GM12878 (cell line): ENCODE measurements around the gene DLD. TPM values are rescaled to one million over a fixed set of nuclear protein-coding genes. Genes with fewer than 3 reads are reported as not detected.

Experiments
- ATAC-seq: fragments of 200-7000 bp; cut with Tn5 transposase; 3 replicates; pipeline ENCODE4 v1.9.1; 2020; ENCODE audit warnings: mild to moderate bottlenecking, moderate library complexity
- BruUV-seq: library from RNA; stranded (reverse); fragments of 400-500 nt; replicated peaks from 2 replicates; lab custom pipeline; 2021; lab: Mats Ljungman, UMichigan
- CTCF ChIA-PET: fragments of 300-600 bp; sonication (Branson Sonifier 250); formaldehyde crosslinking; extraction: SDS; loops from one replicate; lab custom pipeline; 2021; ENCODE audit warnings: inconsistent platforms; lab: Yijun Ruan, JAX
- POLR2A ChIA-PET: fragments of 350-600 bp; formaldehyde crosslinking; extraction: SDS; loops from one replicate; lab custom pipeline; 2021; ENCODE audit warnings: inconsistent platforms; lab: Charles Lee
- RAD21 ChIA-PET: fragments of 300-600 bp; sonication (Branson Sonifier 250); formaldehyde crosslinking; loops from one replicate; lab custom pipeline; 2023; ENCODE audit warnings: antibody characterized with exemption; ENCODE audit not compliant: unreplicated experiment; lab: Charles Lee
- SMC1A ChIA-PET: fragments of 300-600 bp; sonication (Branson Sonifier 250); formaldehyde crosslinking; loops from one replicate; lab custom pipeline; 2023; ENCODE audit not compliant: unreplicated experiment, uncharacterized antibody; lab: Charles Lee
- DNase-seq: peaks from one replicate; pipeline ENCODE4 v3.0.0-alpha.2; 2011; ENCODE audit warnings: low read depth, low spot score
- FAIRE-seq: peaks from 3 replicates; lab custom pipeline; 2011; peaks lifted over from hg19 to GRCh38; lab: Jason Lieb, UNC
- H2AFZ ChIP-seq: 2 replicates; pipeline ENCODE4 v1.6.0; 2011; ENCODE audit warnings: low read depth, low read length, control low read depth; ENCODE audit not compliant: control insufficient read depth
- H3K27ac ChIP-seq: 2 replicates; pipeline ENCODE4 v1.5.1; 2011; ENCODE audit warnings: control low read depth; ENCODE audit not compliant: control insufficient read depth, insufficient read depth
- H3K27me3 ChIP-seq, 2 experiments: replicated peaks in 1 of 2; 2 replicates each; pipeline versions ENCODE4 v1.6.0 to v1.6.1; 2011; ENCODE audit warnings: low read length in 1 of 2; ENCODE audit not compliant: control insufficient read depth in 2 of 2, insufficient read depth in 2 of 2
- H3K36me3 ChIP-seq, 2 experiments: 2 replicates each; pipeline ENCODE4 v1.5.1; 2011; ENCODE audit warnings: low read length in 1 of 2; ENCODE audit not compliant: control insufficient read depth in 2 of 2, insufficient read depth in 2 of 2
- H3K4me1 ChIP-seq: 2 replicates; pipeline ENCODE4 v1.6.1; 2011; ENCODE audit warnings: mild to moderate bottlenecking, low read length, moderate library complexity, mixed read lengths; ENCODE audit not compliant: control insufficient read depth, insufficient read depth
- H3K4me2 ChIP-seq: 2 replicates; pipeline ENCODE4 v1.6.0; 2011; ENCODE audit warnings: control low read depth; ENCODE audit not compliant: control insufficient read depth, insufficient read depth
- H3K4me3 ChIP-seq: fragments of 200-600 bp; sonication (generic); 2 replicates; pipeline ENCODE4 v1.5.1; 2016
- H3K79me2 ChIP-seq: 2 replicates; pipeline ENCODE4 v1.6.0; 2011; ENCODE audit warnings: low read length; ENCODE audit not compliant: control insufficient read depth, insufficient read depth
- H3K9ac ChIP-seq: 2 replicates; pipeline ENCODE4 v1.8.0; 2011; ENCODE audit warnings: low read length, control low read depth, mixed read lengths; ENCODE audit not compliant: control insufficient read depth, insufficient read depth
- H3K9me3 ChIP-seq: replicated peaks from 3 replicates; pipeline ENCODE4 v1.5.1; 2011; ENCODE audit warnings: mild to moderate bottlenecking, low read length; ENCODE audit not compliant: control insufficient read depth, insufficient read depth
- H4K20me1 ChIP-seq: 2 replicates; pipeline ENCODE4 v1.6.0; 2011; ENCODE audit not compliant: control insufficient read depth, insufficient read depth
- ELK1 ChIP-seq: IDR thresholded peaks from 2 replicates; pipeline ENCODE4 v1.6.1; 2012; ENCODE audit warnings: low read depth, low read length, improper control_type of control experiment
- GABPA ChIP-seq: IDR thresholded peaks from 2 replicates; pipeline ENCODE4 v1.6.1; 2014; ENCODE audit warnings: antibody characterized with exemption, low read depth, mild to moderate bottlenecking, inconsistent platforms
- HCFC1 ChIP-seq: fragments of 150-350 bp; IDR thresholded peaks from 2 replicates; pipeline ENCODE4 v1.6.1; 2014; ENCODE audit warnings: low read length
- MXI1 ChIP-seq: fragments of 150-350 bp; IDR thresholded peaks from 2 replicates; pipeline ENCODE4 v1.6.1; 2011; ENCODE audit warnings: low read depth, mild to moderate bottlenecking, inconsistent platforms, low read length, improper control_type of control experiment
- TCF3 ChIP-seq: IDR thresholded peaks from 2 replicates; pipeline ENCODE4 v1.6.1; 2012; ENCODE audit warnings: low read depth, mild to moderate bottlenecking, low read length, borderline replicate concordance; ENCODE audit not compliant: insufficient read depth
- ZBTB11 ChIP-seq: fragments of 450-650 bp; formaldehyde crosslinking; IDR thresholded peaks from 2 replicates; pipeline ENCODE4 v1.5.0; 2022; ENCODE audit warnings: mild to moderate bottlenecking, missing genetic modification characterization
- WGBS: methylation state at CpG from one replicate; pipeline ENCODE4 v1.1.6; 2016; ENCODE audit warnings: low lambda C conversion rate; ENCODE audit not compliant: insufficient replicate concordance, insufficient coverage; ENCODE audit errors: missing lambda C conversion rate; 5-methylcytosine and 5-hydroxymethylcytosine counted together
- in situ Hi-C: fragments of 300-500 bp; cut with MboI; formaldehyde crosslinking; loops from 9 replicates; pipeline ENCODE4 v1.14.3; 2018; ENCODE audit warnings: mixed read lengths
- intact Hi-C: fragments of 100-400 bp; cut with micrococcal nuclease; formaldehyde crosslinking; loops from one replicate; pipeline ENCODE4 v1.14.2; 2022; ENCODE audit not compliant: unreplicated experiment
- polyA plus RNA-seq, 11 experiments: library from polyadenylated mRNA; depleted of rRNA in 4 of 11; unstranded in 6 of 11; stranded (reverse) in 5 of 11; fragments of >200 nt; fragmentation: Nextera tagmentation in 4 of 11; fragmentation: Illumina TruSeq in 1 of 11; extraction: Ambion mirVana in 4 of 11; extraction: Trizol in 1 of 11; gene quantifications; 1 replicate in 1 of 11; 2 replicates in 10 of 11; pipeline versions ENCODE4 v1.2.1 to v1.2.3, GENCODE V29; 2011 to 2016; ENCODE audit warnings: inconsistent platforms in 2 of 11, missing spikeins in 2 of 11, low read depth in 1 of 11
- total RNA-seq, 4 experiments: library from RNA; depleted of rRNA in 3 of 4; stranded (reverse); fragments of >200 nt in 3 of 4; fragmentation: Illumina TruSeq in 1 of 4; extraction: Trizol in 1 of 4; gene quantifications; 2 replicates each; pipeline versions ENCODE4 v1.2.1 to v1.2.3, GENCODE V29; 2013 to 2021

DLD gene
- total and polyA plus RNA-seq, 10 of the 15 experiments (the other 5 are each of a cell fraction or from before 2014, with no cell fraction given): 62.7 to 314 (median 161) TPM

GRCh38 chr7:107951896-107952295 is 60.9 kb downstream of the DLD start:
- ChIA-PET POLR2A (no interaction called here), RAD21 (no interaction called here), SMC1A (no interaction called here)
- in situ Hi-C loops: no loop called here
- Histone ChIP-seq H3K9me3 (no peaks in the 10 kb centered on the region), H3K27me3 (no peaks in the 10 kb centered on the region), H3K4me1 (no peaks in the 10 kb centered on the region), H4K20me1 (no peaks in the 10 kb centered on the region), H3K9ac (no peak overlapping the region), H3K4me2 (no peak overlapping the region), H3K27ac (no peak overlapping the region)
- no peak for DNase-seq
- BruUV-seq: no TSS peak
- TF ChIP-seq GABPA: no peak
- TF ChIP-seq TCF3: no peak
- TF ChIP-seq ELK1: no peak
- TF ChIP-seq ZBTB11 (CRISPR knock-in tag): no peak
- no peak for TF ChIP-seq HCFC1
- no peak for TF ChIP-seq MXI1
- TF ChIP-seq, all 136 proteins: peak for 0
- Histone ChIP-seq H3K36me3 (no peaks in the 10 kb centered on the region), H3K4me3 (no peak overlapping the region), H2AFZ (no peak overlapping the region), H3K79me2 (no peaks in the 10 kb centered on the region)
- CTCF ChIA-PET: interaction anchor here (1.3 kb wide), 1 partner anchor 10 kb away, joined by 4 read pairs; no protein-coding TSS in a partner anchor
- intact Hi-C loops: no loop called here
- WGBS: 55% methylated on average over 9 of the region's 9 CpGs
- FAIRE-seq: no peak
- ATAC-seq: no peak
